PC-3 (cell line): ENCODE results near the gene SDK2. TPM values are rescaled to one million over a fixed set of nuclear protein-coding genes. Genes with fewer than 3 reads are reported as not detected.

Source experiments
- ATAC-seq: fragments of 200-7000 bp; cut with Tn5 transposase; 2 replicates; pipeline ENCODE4 v1.9.1; 2020; ENCODE audit warnings: mild to moderate bottlenecking, moderate library complexity
- BruUV-seq: library from RNA; stranded (reverse); fragments of 400-500 nt; replicated peaks from 2 replicates; lab custom pipeline; 2021; lab: Mats Ljungman, UMichigan
- CTCF ChIA-PET: fragments of 300-600 bp; sonication (Branson Sonifier 250); formaldehyde crosslinking; loops from one replicate; lab custom pipeline; 2022; ENCODE audit warnings: antibody characterized with exemption; lab: Charles Lee
- POLR2A ChIA-PET: fragments of 300-600 bp; sonication (Branson Sonifier 250); formaldehyde crosslinking; loops from one replicate; lab custom pipeline; 2022; ENCODE audit warnings: antibody characterized with exemption; ENCODE audit not compliant: unreplicated experiment; lab: Charles Lee
- DNase-seq: peaks from one replicate; pipeline ENCODE4 v3.0.0-alpha.2; 2015
- H2AFZ ChIP-seq: fragments of 300-600 bp; sonication (generic); 2 replicates; pipeline ENCODE4 v1.6.0; 2016; ENCODE audit warnings: antibody characterized with exemption, low read length
- H3F3A ChIP-seq: fragments of 300-600 bp; sonication (generic); one replicate; pipeline ENCODE4 v1.6.0; 2017; ENCODE audit warnings: antibody characterized with exemption, low read length, control low read depth, mild to moderate bottlenecking; ENCODE audit not compliant: unreplicated experiment
- H3K27ac ChIP-seq: fragments of 300-600 bp; sonication (generic); 2 replicates; pipeline ENCODE4 v1.5.1; 2016; ENCODE audit warnings: mild to moderate bottlenecking, low read length
- H3K27me3 ChIP-seq: fragments of 300-600 bp; sonication (generic); 2 replicates; pipeline ENCODE4 v1.6.1; 2016; ENCODE audit warnings: low read length, mixed read lengths
- H3K36me3 ChIP-seq: fragments of 300-600 bp; sonication (generic); 2 replicates; pipeline ENCODE4 v1.6.1; 2016; ENCODE audit warnings: low read depth, mixed run types, low read length, mixed read lengths
- H3K4me1 ChIP-seq: fragments of 300-600 bp; sonication (generic); 2 replicates; pipeline ENCODE4 v1.5.1; 2016; ENCODE audit warnings: low read length; ENCODE audit not compliant: insufficient read depth
- H3K4me2 ChIP-seq: fragments of 300-600 bp; sonication (generic); 2 replicates; pipeline ENCODE4 v1.6.0; 2016; ENCODE audit warnings: low read length
- H3K4me3 ChIP-seq: fragments of 300-600 bp; sonication (generic); 2 replicates; pipeline ENCODE4 v1.5.1; 2016; ENCODE audit warnings: mild to moderate bottlenecking, low read length, mixed read lengths
- H3K79me2 ChIP-seq: fragments of 300-600 bp; sonication (generic); 2 replicates; pipeline ENCODE4 v1.6.1; 2017; ENCODE audit warnings: low read length, mixed read lengths
- H3K9ac ChIP-seq: fragments of 300-600 bp; sonication (generic); 2 replicates; pipeline ENCODE4 v1.6.0; 2016; ENCODE audit warnings: mild to moderate bottlenecking, low read length
- H3K9me2 ChIP-seq: fragments of 300-600 bp; sonication (generic); replicated peaks from 2 replicates; pipeline ENCODE4 v1.6.1; 2016; ENCODE audit warnings: mixed run types, low read length, mixed read lengths
- H3K9me3 ChIP-seq: fragments of 300-600 bp; sonication (generic); 2 replicates; pipeline ENCODE4 v1.6.1; 2016; ENCODE audit warnings: low read length, mixed read lengths
- H4K20me1 ChIP-seq: fragments of 300-600 bp; sonication (generic); 2 replicates; pipeline ENCODE4 v1.6.1; 2016; ENCODE audit warnings: low read length, mixed read lengths
- EZH2 ChIP-seq: fragments of 300-600 bp; sonication (generic); IDR thresholded peaks from one replicate; pipeline ENCODE4 v1.6.1; 2017; ENCODE audit warnings: antibody characterized with exemption, mild to moderate bottlenecking, low read length; ENCODE audit not compliant: unreplicated experiment
- EZH2phosphoT487 ChIP-seq: fragments of 300-600 bp; sonication (generic); IDR thresholded peaks from 2 replicates; pipeline ENCODE4 v1.6.1; 2018; ENCODE audit warnings: mild to moderate bottlenecking, antibody characterized with exemption, low read length, borderline replicate concordance
- intact Hi-C: fragments of 100-400 bp; cut with micrococcal nuclease; formaldehyde crosslinking; loops from 2 replicates; pipeline ENCODE4 v1.9.0; 2023
- total RNA-seq: library from RNA; depleted of rRNA; stranded (reverse); fragments of >200 nt; gene quantifications from 2 replicates; pipeline ENCODE4 v1.2.3, GENCODE V29; 2014
- TF ChIP-seq, protein P1 (sequence below): fragments of 300-600 bp; sonication (generic); conservative IDR thresholded peaks from 2 replicates; pipeline ENCODE4 v1.5.1; 2017; ENCODE audit warnings: antibody characterized with exemption, low read depth, mild to moderate bottlenecking, low read length

The SDK2 gene
- total RNA-seq, 1 experiment from 2014 or later: 0.07 TPM

DNA sequence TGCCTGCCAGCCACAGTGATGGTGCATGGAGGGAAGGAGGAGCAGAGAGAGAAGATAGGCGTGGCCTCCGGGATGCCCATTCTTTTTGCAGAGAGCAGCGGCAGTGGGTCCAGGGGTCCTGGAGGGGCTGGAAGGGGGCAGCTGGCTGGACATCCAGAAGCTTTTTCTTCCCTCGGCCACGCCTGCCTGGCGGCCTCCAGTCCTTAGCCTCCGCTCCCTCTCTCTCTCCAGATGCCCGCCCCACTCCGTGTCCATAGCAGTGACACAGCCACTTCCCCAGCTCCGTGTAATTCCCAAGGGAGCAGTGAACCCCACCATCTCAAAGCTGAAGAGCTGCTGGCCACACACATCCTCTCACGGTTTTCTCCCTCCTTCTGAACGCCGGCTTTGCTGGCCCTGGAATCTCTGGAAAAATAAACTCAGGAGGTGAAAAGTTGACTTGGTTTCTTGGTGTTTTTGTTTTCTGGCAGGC lies 306.2 kb downstream of the SDK2 start:
- ChIA-PET POLR2A (no interaction called here), CTCF (no interaction called here)
- Histone ChIP-seq H3K36me3 (no peaks in the 10 kb centered on the region), H3K9me2 (no peaks in the 10 kb centered on the region), H3K4me2 (no peak overlapping the region), H3K27ac (no peak overlapping the region), H3F3A (peaks cover 4% of the 10 kb centered on the region), H3K4me1 (peaks cover 41% of the 10 kb centered on the region), H3K27me3 (no peaks in the 10 kb centered on the region), H3K9ac (no peak overlapping the region), H3K4me3 (no peak overlapping the region), H3K79me2 (no peaks in the 10 kb centered on the region), H4K20me1 (no peaks in the 10 kb centered on the region), H2AFZ (no peak overlapping the region), H3K9me3 (no peaks in the 10 kb centered on the region)
- no TSS peak for BruUV-seq
- TF ChIP-seq, protein P1, sequence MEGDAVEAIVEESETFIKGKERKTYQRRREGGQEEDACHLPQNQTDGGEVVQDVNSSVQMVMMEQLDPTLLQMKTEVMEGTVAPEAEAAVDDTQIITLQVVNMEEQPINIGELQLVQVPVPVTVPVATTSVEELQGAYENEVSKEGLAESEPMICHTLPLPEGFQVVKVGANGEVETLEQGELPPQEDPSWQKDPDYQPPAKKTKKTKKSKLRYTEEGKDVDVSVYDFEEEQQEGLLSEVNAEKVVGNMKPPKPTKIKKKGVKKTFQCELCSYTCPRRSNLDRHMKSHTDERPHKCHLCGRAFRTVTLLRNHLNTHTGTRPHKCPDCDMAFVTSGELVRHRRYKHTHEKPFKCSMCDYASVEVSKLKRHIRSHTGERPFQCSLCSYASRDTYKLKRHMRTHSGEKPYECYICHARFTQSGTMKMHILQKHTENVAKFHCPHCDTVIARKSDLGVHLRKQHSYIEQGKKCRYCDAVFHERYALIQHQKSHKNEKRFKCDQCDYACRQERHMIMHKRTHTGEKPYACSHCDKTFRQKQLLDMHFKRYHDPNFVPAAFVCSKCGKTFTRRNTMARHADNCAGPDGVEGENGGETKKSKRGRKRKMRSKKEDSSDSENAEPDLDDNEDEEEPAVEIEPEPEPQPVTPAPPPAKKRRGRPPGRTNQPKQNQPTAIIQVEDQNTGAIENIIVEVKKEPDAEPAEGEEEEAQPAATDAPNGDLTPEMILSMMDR: no peak
- no peak for TF ChIP-seq EZH2
- TF ChIP-seq EZH2phosphoT487: no peak
- intact Hi-C loops: no loop called here
- DNase-seq (no peak), ATAC-seq (no peak)

DNA sequence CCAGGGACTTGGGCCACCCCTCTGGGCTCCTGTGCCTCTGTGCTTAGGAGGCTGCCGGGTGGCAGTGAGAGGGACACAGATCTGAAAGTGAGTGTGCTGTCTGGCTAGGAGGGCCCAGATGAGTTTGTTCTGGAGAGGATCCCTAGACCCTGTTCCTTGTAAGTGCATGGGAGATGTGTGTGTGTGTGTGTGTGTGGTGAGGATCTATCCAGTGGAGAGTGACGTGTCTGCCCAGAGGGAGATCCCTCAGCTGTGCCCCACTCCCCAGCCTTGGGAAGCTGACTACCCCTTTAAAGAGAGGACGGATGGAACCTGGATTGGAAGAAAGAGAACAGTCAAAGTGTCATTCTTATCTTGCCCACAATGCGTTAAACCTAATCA lies 306.9 kb downstream of the SDK2 start:
- DNase-seq (no peak), ATAC-seq (no peak)
- Histone ChIP-seq H3K27me3 (no peaks in the 10 kb centered on the region), H3K36me3 (no peaks in the 10 kb centered on the region), H3K9me3 (no peaks in the 10 kb centered on the region), H3K4me2 (no peak overlapping the region), H2AFZ (no peak overlapping the region), H3K4me1 (peaks cover 34% of the 10 kb centered on the region), H3F3A (peaks cover 4% of the 10 kb centered on the region), H3K4me3 (no peak overlapping the region), H3K79me2 (no peaks in the 10 kb centered on the region), H4K20me1 (no peaks in the 10 kb centered on the region), H3K9me2 (no peaks in the 10 kb centered on the region), H3K27ac (no peak overlapping the region), H3K9ac (no peak overlapping the region)
- no TSS peak for BruUV-seq
- ChIA-PET CTCF (interaction anchor here (0.6 kb wide), 1 partner anchor 258 kb away, joined by 3 read pairs; no protein-coding TSS in a partner anchor), POLR2A (no interaction called here)
- TF ChIP-seq EZH2: no peak
- TF ChIP-seq, protein P1: no peak
- no peak for TF ChIP-seq EZH2phosphoT487
- intact Hi-C loops: no loop called here

DNA sequence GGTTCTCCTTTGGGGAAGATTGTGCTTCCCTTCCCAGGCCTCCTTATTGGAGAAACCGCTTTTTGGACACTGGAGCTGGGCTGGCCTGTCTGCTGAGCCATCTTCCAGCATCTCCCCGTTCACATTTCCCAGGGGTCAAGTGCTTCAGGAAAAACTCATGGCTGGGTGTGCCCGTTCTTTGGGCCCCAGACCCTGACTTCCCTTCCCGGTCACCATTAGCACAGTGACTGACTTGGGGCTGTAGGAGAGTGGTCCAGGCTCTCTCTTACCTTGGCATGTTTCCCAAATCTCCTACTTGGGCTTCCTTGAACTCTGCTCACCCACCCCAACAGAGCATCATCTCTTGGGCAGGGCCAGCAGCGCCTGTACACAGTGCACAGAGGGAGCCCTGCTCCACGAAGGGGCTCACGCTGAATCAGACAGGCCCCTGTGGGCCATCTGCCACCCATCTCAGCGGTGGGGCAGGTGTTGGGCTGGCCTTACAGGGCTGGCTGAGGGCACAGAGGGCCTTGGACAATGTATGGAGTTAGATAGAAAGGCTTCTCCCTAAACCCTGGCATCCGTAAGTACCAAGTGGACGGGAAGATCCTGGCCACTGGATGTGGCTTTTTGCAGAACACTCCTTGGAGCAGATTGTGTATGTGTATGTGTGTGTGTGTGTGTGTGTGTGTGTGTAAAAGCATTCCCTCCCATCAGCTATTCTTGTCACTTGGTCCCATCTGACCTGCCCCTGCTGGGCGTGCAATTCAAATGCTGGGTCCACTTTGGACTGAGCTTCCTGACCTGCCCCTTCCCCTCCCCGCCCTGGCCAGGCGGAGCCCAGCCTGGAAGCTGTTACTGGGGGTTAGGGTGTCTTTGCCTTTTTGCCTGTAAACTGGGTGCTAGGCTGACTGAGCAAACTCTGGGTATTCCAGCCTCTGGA lies 307.6 kb downstream of the SDK2 start:
- no peaks in the 10 kb centered on the region for H3K36me3 ChIP-seq
- H2AFZ ChIP-seq: no peak overlapping the region
- H3K27me3 ChIP-seq: no peaks in the 10 kb centered on the region
- H3K27ac ChIP-seq: no peak overlapping the region
- intact Hi-C loops: no loop called here
- ATAC-seq (no peak), DNase-seq (no peak)
- H3K4me3 ChIP-seq: no peak overlapping the region
- CTCF ChIA-PET: interaction anchor here (0.6 kb wide), 2 partner anchors 30 to 258 kb away, joined by 3 to 6 read pairs; no protein-coding TSS in a partner anchor
- no peaks in the 10 kb centered on the region for H3K9me3 ChIP-seq
- H3K4me1 ChIP-seq: peaks cover 28% of the 10 kb centered on the region
- H3K9me2 ChIP-seq: no peaks in the 10 kb centered on the region
- H3K9ac ChIP-seq: no peak overlapping the region
- no TSS peak for BruUV-seq
- no peak overlapping the region for H3K4me2 ChIP-seq
- TF ChIP-seq, protein P1: no peak
- no peak for TF ChIP-seq EZH2
- no peak for TF ChIP-seq EZH2phosphoT487
- POLR2A ChIA-PET: no interaction called here
- H4K20me1 ChIP-seq: no peaks in the 10 kb centered on the region
- H3F3A ChIP-seq: peaks cover 3% of the 10 kb centered on the region
- H3K79me2 ChIP-seq: no peaks in the 10 kb centered on the region
